Measurements from ENCODE around the gene TBX6.
A peak's percentile ranks its signal among the peaks of the same experiment; 100 is the strongest.

Gene TBX6

DNA sequence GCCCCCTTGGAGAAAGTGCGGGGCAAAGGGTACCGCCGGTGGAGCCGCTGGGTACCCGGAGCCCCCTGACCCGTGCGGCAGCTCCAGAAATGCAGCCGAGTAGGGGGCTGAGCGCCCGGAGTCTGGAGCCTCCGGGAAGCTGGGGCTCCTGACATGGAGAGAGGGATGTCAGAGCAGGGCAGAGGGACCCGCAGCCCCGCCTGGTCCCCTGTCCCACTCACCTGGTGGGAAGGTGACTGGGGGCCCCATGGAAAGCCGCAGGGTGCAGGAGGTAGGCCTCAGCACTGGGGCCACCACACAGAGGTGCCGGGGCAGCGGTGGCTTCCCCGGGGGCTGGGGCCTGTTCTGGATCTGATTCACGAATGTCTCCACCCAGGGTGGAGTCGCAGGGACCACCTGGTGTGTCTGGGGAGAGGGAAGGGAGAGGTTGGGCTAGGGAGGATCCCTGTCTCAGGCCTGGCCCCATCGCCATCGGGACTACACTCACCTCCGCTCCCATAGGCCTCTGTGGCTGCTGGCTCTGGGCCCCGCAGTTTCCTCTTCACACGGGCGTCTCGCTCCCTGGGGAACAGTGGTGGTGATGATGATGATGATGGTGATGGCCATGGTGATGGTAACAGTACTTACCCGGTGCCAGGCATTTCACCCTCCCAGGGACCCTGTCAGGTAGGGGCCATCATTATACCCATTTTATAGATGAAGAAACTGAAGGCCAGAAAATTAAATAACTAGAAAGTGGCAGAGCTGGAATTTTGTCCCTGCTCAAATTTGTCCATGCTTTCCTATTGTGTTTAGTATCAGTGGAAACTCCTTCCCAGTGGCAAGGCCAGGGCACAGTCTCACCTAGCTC, 5.2 kb downstream of the TBX6 start:
- DNase-seq: no peak

- no peak for DNase-seq
Observed at GRCh38 chr16:30085820-30086219, 5.9 kb downstream of the TBX6 start.

GRCh38 chr16:30085247-30085646, 6.5 kb downstream of the TBX6 start:
- DNase-seq: no peak

GRCh38 chr16:30084816-30085159, 6.9 kb downstream of the TBX6 start:
- no peak for DNase-seq

- no peak for DNase-seq
Observed at GRCh38 chr16:30084096-30084815, 7.5 kb downstream of the TBX6 start.

DNA sequence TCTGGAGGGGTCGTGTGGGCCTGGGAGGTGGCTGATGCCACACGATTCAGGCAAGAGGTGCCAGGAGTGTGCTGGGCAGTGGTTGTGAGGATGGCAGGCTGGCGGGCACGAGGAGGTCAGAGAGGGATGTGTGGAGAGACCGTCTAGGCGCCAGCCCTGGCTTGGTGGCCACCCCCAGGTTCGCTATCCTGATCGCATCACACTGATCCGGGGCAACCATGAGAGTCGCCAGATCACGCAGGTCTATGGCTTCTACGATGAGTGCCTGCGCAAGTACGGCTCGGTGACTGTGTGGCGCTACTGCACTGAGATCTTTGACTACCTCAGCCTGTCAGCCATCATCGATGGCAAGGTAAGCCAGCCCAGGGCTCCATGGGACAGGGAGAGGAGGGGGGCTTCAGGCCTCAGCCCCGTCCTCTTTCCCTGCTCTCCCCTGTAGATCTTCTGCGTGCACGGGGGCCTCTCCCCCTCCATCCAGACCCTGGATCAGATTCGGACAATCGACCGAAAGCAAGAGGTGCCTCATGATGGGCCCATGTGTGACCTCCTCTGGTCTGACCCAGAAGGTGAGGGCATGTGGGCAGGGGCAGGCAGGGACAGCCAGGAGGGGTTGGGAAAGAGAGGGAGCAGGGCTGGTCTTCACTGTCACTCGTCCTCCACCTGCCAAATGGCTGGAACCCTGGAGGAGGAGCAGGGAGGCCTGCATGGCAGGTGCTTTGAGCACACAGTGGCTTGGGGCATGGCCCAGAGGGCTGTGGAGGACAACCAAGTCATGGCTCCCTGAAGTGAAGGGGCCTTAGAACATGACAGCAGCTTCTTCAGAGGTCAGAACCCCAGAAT, 8.3 kb downstream of the TBX6 start:
- DNase-seq: no peak

GRCh38 chr16:30082545-30083090, 9.1 kb downstream of the TBX6 start:
- DNase-seq: no peak

DNA sequence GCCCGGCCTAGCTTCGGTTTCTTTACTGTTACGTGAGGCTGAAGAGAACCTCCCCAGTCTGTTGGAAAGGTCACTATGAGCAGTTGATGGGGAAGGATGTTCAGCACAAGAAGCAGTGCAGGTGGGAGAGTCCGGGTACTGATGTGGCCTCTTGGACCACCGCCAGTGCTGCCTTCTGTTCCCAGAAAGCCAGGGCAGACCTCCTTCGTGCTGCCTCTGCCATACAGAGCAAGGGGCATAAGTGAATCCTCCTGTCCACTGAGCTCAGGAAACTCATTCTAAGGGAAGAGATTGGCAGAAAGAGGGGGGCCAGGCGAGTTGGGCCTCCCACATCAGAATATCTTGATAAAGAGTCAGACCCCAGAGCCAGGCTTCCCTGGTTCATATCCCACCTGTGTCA, 12.2 kb downstream of the TBX6 start:
- DNase-seq: no peak

DNA sequence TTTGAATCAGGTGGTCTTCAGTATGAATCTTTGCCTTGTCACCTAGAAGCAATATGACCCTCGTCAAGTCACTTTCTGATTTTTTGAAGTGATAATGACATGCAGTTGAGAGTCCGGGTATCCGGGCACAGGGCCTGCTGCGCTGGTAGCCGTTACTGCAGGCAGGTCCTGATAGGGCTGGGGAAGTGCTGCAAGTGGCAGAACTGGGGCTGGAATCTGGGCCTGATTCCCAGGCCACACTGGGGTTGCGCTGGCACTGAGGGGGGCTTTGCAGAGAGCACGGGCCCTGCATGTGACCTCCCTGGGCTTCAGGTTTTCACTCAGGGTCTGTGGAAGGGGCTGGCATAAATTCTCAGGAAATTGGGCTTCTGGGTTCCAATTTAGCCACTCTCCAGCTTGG, 13.0 kb downstream of the TBX6 start:
- no peak for DNase-seq

GRCh38 chr16:30077656-30078055, 14.1 kb downstream of the TBX6 start:
- DNase-seq: no peak

DNA sequence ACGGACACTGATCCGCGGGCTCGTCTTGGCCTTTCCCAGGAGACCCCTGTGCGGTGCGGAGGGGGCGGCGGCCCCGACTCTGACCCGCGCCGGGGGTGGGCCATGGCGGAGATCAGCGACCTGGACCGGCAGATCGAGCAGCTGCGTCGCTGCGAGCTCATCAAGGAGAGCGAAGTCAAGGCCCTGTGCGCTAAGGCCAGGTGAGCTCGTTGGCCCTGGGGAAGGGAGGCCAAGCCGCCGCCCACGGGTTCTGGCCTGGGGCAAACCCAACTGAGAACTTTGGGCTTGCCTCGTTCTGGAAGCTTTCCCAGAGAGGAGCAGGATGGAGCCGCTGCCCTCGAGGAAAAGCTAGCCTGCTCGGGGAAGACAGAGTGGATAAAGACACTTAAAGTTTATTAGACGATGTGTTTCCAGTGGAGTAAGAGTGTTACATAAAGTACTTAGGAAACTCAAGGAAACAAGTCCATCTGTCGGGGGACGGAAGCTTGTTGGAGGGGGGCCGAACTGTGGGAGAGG, 15.4 kb downstream of the TBX6 start:
- no peak for DNase-seq

- peak; percentile 76 for DNase-seq
Observed at GRCh38 chr16:30075503-30076275, 16.0 kb downstream of the TBX6 start, which contains the start of gene PPP4C. TSS of gene PPP4C (plus strand) at chr16:30075994. CDS start at chr16:30076378, 384 bp downstream.

GRCh38 chr16:30070490-30070889, 21.2 kb downstream of the TBX6 start:
- no peak for DNase-seq

GRCh38 chr16:30069611-30070462, 21.9 kb downstream of the TBX6 start:
- DNase-seq: no peak

DNA sequence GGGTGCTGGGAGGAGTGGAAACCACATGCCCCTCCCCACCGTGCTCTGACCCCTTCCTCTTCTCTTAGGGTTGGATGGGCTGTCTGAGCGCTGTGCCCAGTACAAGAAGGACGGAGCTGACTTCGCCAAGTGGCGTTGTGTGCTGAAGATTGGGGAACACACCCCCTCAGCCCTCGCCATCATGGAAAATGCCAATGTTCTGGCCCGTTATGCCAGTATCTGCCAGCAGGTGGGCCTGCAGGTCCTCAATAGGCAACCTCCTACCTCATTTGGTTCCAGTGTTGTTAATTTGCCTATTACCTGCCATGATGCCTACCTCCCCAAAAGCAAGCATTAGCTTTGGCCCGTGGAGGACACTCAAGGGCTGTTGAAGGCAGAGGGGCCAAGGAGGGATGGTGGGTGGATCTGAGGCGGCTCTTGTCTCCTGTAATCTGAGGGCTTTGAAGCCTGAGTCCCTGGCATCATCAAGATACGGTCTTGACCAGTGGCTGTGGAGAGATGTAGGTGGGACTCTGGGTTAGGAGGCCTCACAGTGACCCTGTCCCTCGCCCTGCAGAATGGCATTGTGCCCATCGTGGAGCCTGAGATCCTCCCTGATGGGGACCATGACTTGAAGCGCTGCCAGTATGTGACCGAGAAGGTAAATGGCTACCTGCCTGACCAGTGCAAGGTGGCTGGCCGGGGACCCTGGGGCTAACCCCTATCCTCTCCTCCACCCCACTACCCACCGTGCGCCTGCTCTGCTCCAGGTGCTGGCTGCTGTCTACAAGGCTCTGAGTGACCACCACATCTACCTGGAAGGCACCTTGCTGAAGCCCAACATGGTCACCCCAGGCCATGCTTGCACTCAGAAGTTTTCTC, 22.7 kb downstream of the TBX6 start:
- no peak for DNase-seq

GRCh38 chr16:30068333-30068732, 23.4 kb downstream of the TBX6 start:
- DNase-seq: no peak

GRCh38 chr16:30067584-30067916, 24.2 kb downstream of the TBX6 start:
- DNase-seq: no peak

GRCh38 chr16:30066761-30067583, 24.8 kb downstream of the TBX6 start:
- no peak for DNase-seq
